ENCODE measurements around the gene ATP1A1. TPM values are rescaled to one million over a fixed set of nuclear protein-coding genes. Genes with fewer than 3 reads are reported as not detected.

Gene ATP1A1
- total RNA-seq, 1 donor from 2014 or later, result 518 TPM

GRCh38 chr1:116365353-116365780 lies 7.7 kb upstream of the ATP1A1 start:
- H3K4me3 ChIP-seq, result no peak overlapping the region
- no peaks in the 10 kb centered on the region for H3K27me3 ChIP-seq (ENCODE audit: low read depth)
- DNase-seq (no peak), ATAC-seq (no peak)
- TF ChIP-seq CTCF (IDR thresholded peaks at IDR 0.05), result no peak
- intact Hi-C loops (cut with DNase I), result no loop called here
- H3K36me3 ChIP-seq, result no peaks in the 10 kb centered on the region
- H3K4me1 ChIP-seq, result no peaks in the 10 kb centered on the region
- no peak overlapping the region for H3K27ac ChIP-seq
- H3K9me3 ChIP-seq, result no peaks in the 10 kb centered on the region

GRCh38 chr1:116365857-116366256 lies 7.2 kb upstream of the ATP1A1 start:
- no peak overlapping the region for H3K4me3 ChIP-seq
- H3K27me3 ChIP-seq (ENCODE audit: low read depth), result no peaks in the 10 kb centered on the region
- intact Hi-C loops (cut with DNase I), result no loop called here
- H3K27ac ChIP-seq, result no peak overlapping the region
- H3K4me1 ChIP-seq, result no peaks in the 10 kb centered on the region
- no peaks in the 10 kb centered on the region for H3K9me3 ChIP-seq
- ATAC-seq (no peak), DNase-seq (no peak)
- H3K36me3 ChIP-seq, result no peaks in the 10 kb centered on the region
- no peak for TF ChIP-seq CTCF (IDR thresholded peaks at IDR 0.05)

- intact Hi-C loops (cut with DNase I), result no loop called here
- H3K27me3 ChIP-seq (ENCODE audit: low read depth), result no peaks in the 10 kb centered on the region
- no peaks in the 10 kb centered on the region for H3K36me3 ChIP-seq
- no peak overlapping the region for H3K27ac ChIP-seq
- H3K4me3 ChIP-seq, result no peak overlapping the region
- no peaks in the 10 kb centered on the region for H3K9me3 ChIP-seq
- ATAC-seq (no peak), DNase-seq (no peak)
- peaks cover 9% of the 10 kb centered on the region for H3K4me1 ChIP-seq
- no peak for TF ChIP-seq CTCF (IDR thresholded peaks at IDR 0.05)
Measured at GRCh38 chr1:116367256-116367945, 5.6 kb upstream of the ATP1A1 start.

GRCh38 chr1:116368241-116368640 lies 4.8 kb upstream of the ATP1A1 start:
- ATAC-seq (no peak), DNase-seq (no peak)
- no peaks in the 10 kb centered on the region for H3K27me3 ChIP-seq (ENCODE audit: low read depth)
- H3K4me3 ChIP-seq, result no peak overlapping the region
- TF ChIP-seq CTCF (IDR thresholded peaks at IDR 0.05), result no peak
- H3K36me3 ChIP-seq, result no peaks in the 10 kb centered on the region
- no peak overlapping the region for H3K27ac ChIP-seq
- H3K9me3 ChIP-seq, result no peaks in the 10 kb centered on the region
- intact Hi-C loops (cut with DNase I), result no loop called here
- H3K4me1 ChIP-seq, result peaks cover 12% of the 10 kb centered on the region

- TF ChIP-seq CTCF (IDR thresholded peaks at IDR 0.05), result no peak
- no peak for ATAC-seq
Measured at GRCh38 chr1:116370181-116370580, 2.9 kb upstream of the ATP1A1 start.

More at GRCh38 chr1:116370181-116370580, 2.9 kb upstream of the ATP1A1 start:
- H3K36me3 ChIP-seq, result no peaks in the 10 kb centered on the region
- no peak for DNase-seq
- no peak overlapping the region for H3K27ac ChIP-seq
- peaks cover 22% of the 10 kb centered on the region for H3K4me1 ChIP-seq
- H3K27me3 ChIP-seq (ENCODE audit: low read depth), result no peaks in the 10 kb centered on the region
- H3K4me3 ChIP-seq, result no peak overlapping the region
- intact Hi-C loops (cut with DNase I), result no loop called here
- no peaks in the 10 kb centered on the region for H3K9me3 ChIP-seq

Measured in lower lobe of right lung (tissue), 2 donors.